Prostate gland (tissue), 2 donors: ENCODE data around the gene RBM33.

ENCODE experiments used
- POLR2A ChIP-seq: fragments of 450-650 bp; IDR thresholded peaks from one replicate; pipeline ENCODE4 v1.6.1; 2016; ENCODE audit warnings: antibody characterized with exemption, mild to moderate bottlenecking
- TF ChIP-seq, protein P1 (sequence below), 4 experiments: fragments of 200-600 bp in 2 of 4; fragments of 450-650 bp in 2 of 4; sonication (generic) in 2 of 4; IDR thresholded peaks; 1 replicate in 3 of 4; 2 replicates in 1 of 4; pipeline ENCODE4 v1.5.1; 2016 to 2019; ENCODE audit warnings: antibody characterized with exemption in 4 of 4, mild to moderate bottlenecking in 2 of 4, moderate library complexity in 2 of 4

DNA sequence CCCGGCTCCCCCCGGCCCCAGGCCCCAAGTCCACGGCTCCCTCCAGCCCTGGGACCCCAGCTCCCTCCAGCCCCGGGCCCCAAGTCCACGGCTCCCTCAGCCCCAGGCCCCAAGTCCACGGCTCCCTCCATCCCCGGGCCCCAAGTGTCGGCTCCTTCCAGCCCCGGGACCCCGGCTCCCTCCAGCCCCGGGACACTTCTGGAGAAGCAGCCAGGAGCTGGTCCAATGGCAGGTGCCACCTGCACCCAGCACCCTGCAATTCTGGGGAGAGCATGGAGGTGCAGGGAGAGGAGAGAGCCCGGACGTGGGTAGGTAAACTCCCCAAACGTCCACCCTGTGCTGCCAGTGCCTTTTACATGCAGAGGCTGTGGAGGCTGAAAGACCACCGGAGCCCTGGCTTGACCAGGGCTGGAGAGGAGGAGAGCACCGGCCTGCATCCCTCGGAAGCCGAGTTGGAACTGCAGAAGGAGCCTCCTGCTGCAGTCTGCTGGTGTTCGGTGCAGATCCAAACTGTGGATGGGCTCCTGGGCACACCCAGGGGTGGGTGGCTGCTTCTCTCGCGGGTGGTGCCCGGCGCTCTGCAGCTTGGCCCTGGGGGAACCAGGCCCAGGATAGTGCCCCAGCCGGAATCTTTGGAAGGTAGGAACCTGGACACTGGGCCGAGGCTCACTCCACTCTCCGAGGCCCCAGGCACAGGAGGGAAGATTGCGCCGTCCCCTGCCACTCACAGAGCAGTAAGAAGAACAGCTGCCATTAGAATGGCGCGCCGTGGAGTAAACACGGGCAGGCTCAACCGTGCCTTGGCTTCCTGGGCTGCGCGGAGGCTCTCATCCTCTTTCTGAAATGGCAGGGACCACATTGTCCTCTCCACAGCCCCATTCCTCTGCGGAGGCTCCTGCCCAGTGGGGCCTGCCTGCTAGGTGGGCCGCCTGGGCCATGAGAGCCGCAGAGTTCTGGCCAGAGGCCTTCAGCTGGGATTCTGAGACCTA, 153.1 kb downstream of the RBM33 start:
- TF ChIP-seq, protein P1, sequence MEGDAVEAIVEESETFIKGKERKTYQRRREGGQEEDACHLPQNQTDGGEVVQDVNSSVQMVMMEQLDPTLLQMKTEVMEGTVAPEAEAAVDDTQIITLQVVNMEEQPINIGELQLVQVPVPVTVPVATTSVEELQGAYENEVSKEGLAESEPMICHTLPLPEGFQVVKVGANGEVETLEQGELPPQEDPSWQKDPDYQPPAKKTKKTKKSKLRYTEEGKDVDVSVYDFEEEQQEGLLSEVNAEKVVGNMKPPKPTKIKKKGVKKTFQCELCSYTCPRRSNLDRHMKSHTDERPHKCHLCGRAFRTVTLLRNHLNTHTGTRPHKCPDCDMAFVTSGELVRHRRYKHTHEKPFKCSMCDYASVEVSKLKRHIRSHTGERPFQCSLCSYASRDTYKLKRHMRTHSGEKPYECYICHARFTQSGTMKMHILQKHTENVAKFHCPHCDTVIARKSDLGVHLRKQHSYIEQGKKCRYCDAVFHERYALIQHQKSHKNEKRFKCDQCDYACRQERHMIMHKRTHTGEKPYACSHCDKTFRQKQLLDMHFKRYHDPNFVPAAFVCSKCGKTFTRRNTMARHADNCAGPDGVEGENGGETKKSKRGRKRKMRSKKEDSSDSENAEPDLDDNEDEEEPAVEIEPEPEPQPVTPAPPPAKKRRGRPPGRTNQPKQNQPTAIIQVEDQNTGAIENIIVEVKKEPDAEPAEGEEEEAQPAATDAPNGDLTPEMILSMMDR (IDR thresholded peaks at IDR 0.05), result no peak
- no peak for TF ChIP-seq POLR2A
